HG03280 (cell line): ENCODE data around the gene TIPARP.
"Not testable (repeated sequence)": the region's sequence is repeated elsewhere in the genome, so short reads cannot be mapped to it uniquely, and the experiment has no call there.

Source experiments
- ATAC-seq: cut with Tn5 transposase; IDR thresholded peaks from one replicate; pipeline ENCODE4 v1.9.1; 2021; ENCODE audit warnings: mild to moderate bottlenecking, moderate library complexity; ENCODE audit not compliant: unreplicated experiment

Gene TIPARP

GRCh38 chr3:156737049-156737448 is 62.7 kb downstream of the TIPARP start:
- ATAC-seq = not testable (repeated sequence)

- ATAC-seq = no peak
Measured at GRCh38 chr3:156738251-156738650, 63.9 kb downstream of the TIPARP start.

GRCh38 chr3:156739976-156740375 is 65.6 kb downstream of the TIPARP start:
- ATAC-seq = no peak

GRCh38 chr3:156740581-156740980 is 66.2 kb downstream of the TIPARP start:
- not testable (repeated sequence) for ATAC-seq

- ATAC-seq = no peak
Measured at GRCh38 chr3:156741935-156742334, 67.5 kb downstream of the TIPARP start.

GRCh38 chr3:156742401-156742800 is 68.0 kb downstream of the TIPARP start:
- ATAC-seq = no peak

GRCh38 chr3:156743859-156744258 is 69.5 kb downstream of the TIPARP start:
- no peak for ATAC-seq

GRCh38 chr3:156744631-156745030 is 70.2 kb downstream of the TIPARP start:
- no peak for ATAC-seq

GRCh38 chr3:156745766-156746165 is 71.4 kb downstream of the TIPARP start:
- ATAC-seq = no peak

- ATAC-seq = no peak
Measured at GRCh38 chr3:156747046-156747445, 72.7 kb downstream of the TIPARP start.

- no peak for ATAC-seq
Measured at GRCh38 chr3:156749244-156749643, 74.9 kb downstream of the TIPARP start.

GRCh38 chr3:156750191-156750873 is 75.9 kb downstream of the TIPARP start:
- no peak for ATAC-seq

GRCh38 chr3:156750874-156751245 is 76.5 kb downstream of the TIPARP start:
- no peak for ATAC-seq

GRCh38 chr3:156751461-156752025 is 77.2 kb downstream of the TIPARP start:
- no peak for ATAC-seq
